Measurements from ENCODE around the gene ASTN2.

The ASTN2 gene

GRCh38 chr9:116476002-116476401 lies 938.9 kb downstream of the ASTN2 start:
- no peak overlapping the region for H3K27ac ChIP-seq
- no peak for TF ChIP-seq CTCF (conservative IDR thresholded peaks at IDR 0.05)

- no peak overlapping the region for H3K27ac ChIP-seq
- TF ChIP-seq CTCF (conservative IDR thresholded peaks at IDR 0.05) = no peak
Observed at GRCh38 chr9:116475201-116475600, 939.7 kb downstream of the ASTN2 start.

GRCh38 chr9:116471944-116472506 lies 942.8 kb downstream of the ASTN2 start:
- TF ChIP-seq CTCF (conservative IDR thresholded peaks at IDR 0.05) = no peak
- no peak overlapping the region for H3K27ac ChIP-seq

GRCh38 chr9:116471093-116471906 lies 943.6 kb downstream of the ASTN2 start:
- TF ChIP-seq CTCF (conservative IDR thresholded peaks at IDR 0.05) = no peak
- no peak overlapping the region for H3K27ac ChIP-seq

- TF ChIP-seq CTCF (conservative IDR thresholded peaks at IDR 0.05) = no peak
- H3K27ac ChIP-seq = no peak overlapping the region
Observed at GRCh38 chr9:116468793-116469527, 945.9 kb downstream of the ASTN2 start.

GRCh38 chr9:116468369-116468768 lies 946.5 kb downstream of the ASTN2 start:
- H3K27ac ChIP-seq = no peak overlapping the region
- TF ChIP-seq CTCF (conservative IDR thresholded peaks at IDR 0.05) = no peak

- no peak for TF ChIP-seq CTCF (conservative IDR thresholded peaks at IDR 0.05)
- no peak overlapping the region for H3K27ac ChIP-seq
Observed at GRCh38 chr9:116467740-116468351, 947.0 kb downstream of the ASTN2 start.

Measured in VCaP (cell line).